Middle frontal gyrus (tissue), 1 donor: ENCODE results near the gene OPRL1.

Experiments
- DNase-seq: peaks from one replicate; pipeline ENCODE4 v3.0.0-alpha.2; 2015; ENCODE audit warnings: low spot score; ENCODE audit errors: extremely low spot score

The OPRL1 gene

GRCh38 chr20:64102647-64103354, 22.9 kb downstream of the OPRL1 start:
- DNase-seq = no peak

- no peak for DNase-seq
Observed at GRCh38 chr20:64103871-64104666, 24.2 kb downstream of the OPRL1 start.

- DNase-seq = no peak
Observed at GRCh38 chr20:64104667-64105451, 25.0 kb downstream of the OPRL1 start.

GRCh38 chr20:64105846-64106434, 26.1 kb downstream of the OPRL1 start:
- no peak for DNase-seq

GRCh38 chr20:64106435-64106961, 26.6 kb downstream of the OPRL1 start:
- DNase-seq = no peak

GRCh38 chr20:64106981-64107735, 27.3 kb downstream of the OPRL1 start, which contains the start of gene NPBWR2:
Gene NPBWR2, minus strand, starts transcription at chr20:64107565. Its CDS starts 734 bp downstream, at chr20:64106831.
- DNase-seq = no peak

- DNase-seq = no peak
Observed at GRCh38 chr20:64107736-64108457, 28.0 kb downstream of the OPRL1 start.

- no peak for DNase-seq
Observed at GRCh38 chr20:64108731-64109681, 29.1 kb downstream of the OPRL1 start.

- DNase-seq = no peak
Observed at GRCh38 chr20:64109831-64110391, 30.0 kb downstream of the OPRL1 start.

- DNase-seq = no peak
Observed at GRCh38 chr20:64110411-64111068, 30.7 kb downstream of the OPRL1 start.

- no peak for DNase-seq
Observed at GRCh38 chr20:64111841-64112641, 32.2 kb downstream of the OPRL1 start.

- DNase-seq = no peak
Observed at GRCh38 chr20:64112691-64113443, 33.0 kb downstream of the OPRL1 start.

- no peak for DNase-seq
Observed at GRCh38 chr20:64113444-64113775, 33.5 kb downstream of the OPRL1 start.

- DNase-seq = no peak
Observed at GRCh38 chr20:64113796-64114355, 34.0 kb downstream of the OPRL1 start.

GRCh38 chr20:64114356-64114971, 34.6 kb downstream of the OPRL1 start:
- DNase-seq = no peak
